Activated CD4-positive, CD25-positive, alpha-beta regulatory T cell treated with anti-CD3 and anti-CD28 coated beads, Interleukin-2, amount 50 U/mL, for 16 hours (primary cell): ENCODE data around the gene CAPRIN1.
"Not testable (repeated sequence)": the region's sequence is repeated elsewhere in the genome, so short reads cannot be mapped to it uniquely, and the experiment has no call there.

ENCODE experiments used
- DNase-seq: peaks from one replicate; pipeline ENCODE4 v3.0.0-alpha.2; 2020; ENCODE audit warnings: low read depth, low spot score

CAPRIN1 gene

GRCh38 chr11:34052036-34052607, 591 bp downstream of the CAPRIN1 start:
- DNase-seq: peak; percentile 74

GRCh38 chr11:34052608-34053160, 1.2 kb downstream of the CAPRIN1 start:
- no peak for DNase-seq

- DNase-seq: peak; percentile 57
Measured at GRCh38 chr11:34053161-34053686, 1.7 kb downstream of the CAPRIN1 start.

GRCh38 chr11:34054351-34054750, 2.8 kb downstream of the CAPRIN1 start:
- not testable (repeated sequence) for DNase-seq

- no peak for DNase-seq
Measured at GRCh38 chr11:34055218-34056000, 3.9 kb downstream of the CAPRIN1 start.

- DNase-seq: no peak
Measured at GRCh38 chr11:34056672-34057071, 5.1 kb downstream of the CAPRIN1 start.

- no peak for DNase-seq
Measured at GRCh38 chr11:34063061-34063795, 11.7 kb downstream of the CAPRIN1 start.

GRCh38 chr11:34064291-34064690, 12.8 kb downstream of the CAPRIN1 start:
- no peak for DNase-seq

- DNase-seq: no peak
Measured at GRCh38 chr11:34065505-34066203, 14.1 kb downstream of the CAPRIN1 start.

GRCh38 chr11:34066766-34067165, 15.2 kb downstream of the CAPRIN1 start:
- not testable (repeated sequence) for DNase-seq

- DNase-seq: no peak
Measured at GRCh38 chr11:34067383-34068065, 16.0 kb downstream of the CAPRIN1 start.

- DNase-seq: no peak
Measured at GRCh38 chr11:34068111-34068510, 16.6 kb downstream of the CAPRIN1 start.

- DNase-seq: not testable (repeated sequence)
Measured at GRCh38 chr11:34071306-34071705, 19.8 kb downstream of the CAPRIN1 start.

- DNase-seq: no peak
Measured at GRCh38 chr11:34072041-34072440, 20.5 kb downstream of the CAPRIN1 start.

GRCh38 chr11:34072832-34073231, 21.3 kb downstream of the CAPRIN1 start:
- no peak for DNase-seq

GRCh38 chr11:34074391-34074790, 22.9 kb downstream of the CAPRIN1 start:
- no peak for DNase-seq

GRCh38 chr11:34075178-34075820, 23.8 kb downstream of the CAPRIN1 start:
- no peak for DNase-seq

GRCh38 chr11:34080609-34081008, 29.1 kb downstream of the CAPRIN1 start:
- DNase-seq: no peak

GRCh38 chr11:34084637-34085036, 33.1 kb downstream of the CAPRIN1 start:
- no peak for DNase-seq

GRCh38 chr11:34086554-34087283, 35.2 kb downstream of the CAPRIN1 start:
- no peak for DNase-seq
